ENCODE results near the gene MOGAT1. TPM values are rescaled to one million over a fixed set of nuclear protein-coding genes. Genes with fewer than 3 reads are reported as not detected.

The MOGAT1 gene
- total and polyA plus RNA-seq, 9 of the 15 experiments (the other 6 are each of a cell fraction or from before 2014, with no cell fraction given) = not detected

GRCh38 chr2:222670191-222671038 is 1.0 kb upstream of the MOGAT1 start:
- ChIA-PET POLR2A (interaction anchor here (0.7 kb wide), 1 partner anchor 16 kb away, joined by 3 read pairs; no protein-coding TSS in a partner anchor), CTCF (ENCODE audit: low intra/inter-chr PET ratio) (no interaction called here)
- no peak for ATAC-seq
- intact Hi-C loops (cut with micrococcal nuclease) (no loop called here), in situ Hi-C loops (cut with MboI) (no loop called here)
- Histone ChIP-seq H3K9me3 (replicated peaks; ENCODE audit: control insufficient read depth, insufficient read depth, low read depth, low read length) (no peaks in the 10 kb centered on the region), H3K4me3 (no peak overlapping the region), H3K4me2 (ENCODE audit: insufficient read depth, low read length) (no peak overlapping the region), H3K36me3 (ENCODE audit: control insufficient read depth, insufficient read depth, low read length) (no peaks in the 10 kb centered on the region), H3K9ac (ENCODE audit: insufficient read depth in 1 of 2, low read depth in 2 of 2, low read length in 2 of 2) (no peak overlapping the region), H3K9me1 (ENCODE audit: control insufficient read depth, insufficient read depth, low read length) (no peaks in the 10 kb centered on the region), H3K4me1 (replicated peaks in 1 of 2; ENCODE audit: control insufficient read depth in 2 of 2, insufficient read depth in 2 of 2, low read length in 2 of 2) (peaks cover 6 to 8% of the 10 kb centered on the region in 2 experiments; a peak in 3 of 5 replicates), H3K27me3 (ENCODE audit: control insufficient read depth in 2 of 2, insufficient read depth in 2 of 2, low read length in 2 of 2) (no peaks in the 10 kb centered on the region), H4K20me1 (replicated peaks; ENCODE audit: control insufficient read depth, insufficient read depth, low read length) (no peaks in the 10 kb centered on the region), H3K79me2 (ENCODE audit: control insufficient read depth, insufficient read depth, low read length) (no peaks in the 10 kb centered on the region), H2AFZ (ENCODE audit: low read depth, low read length) (no peak overlapping the region), H3K27ac (ENCODE audit: extremely low read depth, low read depth, low read length) (no peak overlapping the region)
- no peak for DNase-seq (ENCODE audit: extremely low read depth in 1 of 4, low spot score in 3 of 4)
- WGBS (ENCODE audit: insufficient coverage, low coverage, missing lambda C conversion rate) = 45% methylated on average over 9 of the region's 9 CpGs
- BruUV-seq (replicated peaks) = no TSS peak
- no peak for FAIRE-seq
- no peak for TF ChIP-seq NKRF (IDR thresholded peaks at IDR 0.05; ENCODE audit: borderline replicate concordance)
- no peak for TF ChIP-seq PPARD (CRISPR knock-in tag; IDR thresholded peaks at IDR 0.05)
- no peak for TF ChIP-seq NONO (IDR thresholded peaks at IDR 0.05; ENCODE audit: low read depth in 2 of 2, low read length in 1 of 2)
- no peak for TF ChIP-seq BCLAF1 (IDR thresholded peaks at IDR 0.05; ENCODE audit: borderline replicate concordance in 1 of 2, control insufficient read depth in 1 of 2, low read depth in 2 of 2, low read length in 1 of 2)
- TF ChIP-seq ATF6 (CRISPR knock-in tag; IDR thresholded peaks at IDR 0.05) = no peak
- TF ChIP-seq ILF3 (IDR thresholded peaks at IDR 0.05; ENCODE audit: borderline replicate concordance) = no peak
- peak; percentile 45 for TF ChIP-seq RBM25 (IDR thresholded peaks at IDR 0.05; ENCODE audit: low read depth, low read length, severe bottlenecking)
- TF ChIP-seq ZNF280A (IDR thresholded peaks at IDR 0.05; ENCODE audit: low read depth, partially characterized antibody) = no peak
- TF ChIP-seq KDM2B (CRISPR knock-in tag; IDR thresholded peaks at IDR 0.05) = no peak
- no peak for TF ChIP-seq ZBTB1 (CRISPR knock-in tag; IDR thresholded peaks at IDR 0.05; ENCODE audit: borderline replicate concordance, low read depth)
